Kidney epithelial cell (primary cell): ENCODE measurements around the gene UQCRFS1. TPM values are rescaled to one million over a fixed set of nuclear protein-coding genes. Genes with fewer than 3 reads are reported as not detected.
"Not testable (repeated sequence)": the region's sequence is repeated elsewhere in the genome, so short reads cannot be mapped to it uniquely, and the experiment has no call there.

Source experiments
- DNase-seq: peaks from one replicate; pipeline ENCODE4 v3.0.0-alpha.2; 2010; ENCODE audit warnings: low read depth
- H3K27me3 ChIP-seq: 2 replicates; pipeline ENCODE4 v1.6.0; 2011; ENCODE audit warnings: low read length; ENCODE audit not compliant: control insufficient read depth, insufficient read depth
- H3K36me3 ChIP-seq: 2 replicates; pipeline ENCODE4 v1.5.1; 2011; ENCODE audit warnings: low read length; ENCODE audit not compliant: control insufficient read depth, insufficient read depth
- H3K4me3 ChIP-seq: 2 replicates; pipeline ENCODE4 v1.5.1; 2011; ENCODE audit warnings: low read depth, mild to moderate bottlenecking, control low read depth, low read length
- CTCF ChIP-seq: IDR thresholded peaks from 2 replicates; pipeline ENCODE4 v1.5.1; 2011; ENCODE audit warnings: mild to moderate bottlenecking, moderate library complexity, low read length, control low read depth, inconsistent platforms; ENCODE audit not compliant: insufficient read depth, poor library complexity, severe bottlenecking
- total RNA-seq: library from RNA; depleted of rRNA; stranded (reverse); fragments of >200 nt; gene quantifications from 2 replicates; pipeline ENCODE4 v1.2.3, GENCODE V29; 2015

The UQCRFS1 gene
- total RNA-seq, 1 donor from 2014 or later: 32.4 TPM

- TF ChIP-seq CTCF: no peak
- no peaks in the 10 kb centered on the region for H3K36me3 ChIP-seq
- H3K27me3 ChIP-seq: no peaks in the 10 kb centered on the region
- DNase-seq: no peak
- no peak overlapping the region for H3K4me3 ChIP-seq
These were observed 19.4 kb upstream of the UQCRFS1 start for GRCh38 chr19:29232315-29232852.

- not testable (repeated sequence) for H3K4me3 ChIP-seq
These were observed 18.4 kb upstream of the UQCRFS1 start for GRCh38 chr19:29231306-29231705.

GRCh38 chr19:29217616-29218015, 4.7 kb upstream of the UQCRFS1 start:
- TF ChIP-seq CTCF: no peak
- Histone ChIP-seq H3K4me3 (no peak overlapping the region), H3K27me3 (peaks cover 2% of the 10 kb centered on the region), H3K36me3 (no peaks in the 10 kb centered on the region)
- no peak for DNase-seq

More at GRCh38 chr19:29231306-29231705, 18.4 kb upstream of the UQCRFS1 start:
- not testable (repeated sequence) for H3K27me3 ChIP-seq, H3K36me3 ChIP-seq, DNase-seq

- TF ChIP-seq CTCF: no peak
- no peak overlapping the region for H3K4me3 ChIP-seq
- no peak for DNase-seq
These were observed 3.1 kb upstream of the UQCRFS1 start for GRCh38 chr19:29216021-29216420.

GRCh38 chr19:29215322-29215845, 2.4 kb upstream of the UQCRFS1 start:
- Histone ChIP-seq H3K36me3 (peaks cover 1% of the 10 kb centered on the region), H3K4me3 (no peak overlapping the region), H3K27me3 (peaks cover 2% of the 10 kb centered on the region)
- no peak for TF ChIP-seq CTCF
- no peak for DNase-seq

More at GRCh38 chr19:29216021-29216420, 3.1 kb upstream of the UQCRFS1 start:
- Histone ChIP-seq H3K27me3 (peaks cover 2% of the 10 kb centered on the region), H3K36me3 (peaks cover 1% of the 10 kb centered on the region)

GRCh38 chr19:29214411-29214810, 1.5 kb upstream of the UQCRFS1 start:
- no peak for TF ChIP-seq CTCF
- peaks cover 2% of the 10 kb centered on the region for H3K27me3 ChIP-seq
- DNase-seq: no peak
- H3K36me3 ChIP-seq: peaks cover 1% of the 10 kb centered on the region
- H3K4me3 ChIP-seq: no peak overlapping the region
